ENCODE results near the gene RALGPS1. TPM values are rescaled to one million over a fixed set of nuclear protein-coding genes. Genes with fewer than 3 reads are reported as not detected.

The RALGPS1 gene
- total RNA-seq, 4 donors from 2014 or later: 3.3 to 9.8 (median 6.7) TPM

GRCh38 chr9:127087411-127087810 lies 172.8 kb downstream of the RALGPS1 start:
- Histone ChIP-seq H3K4me1 (peaks cover 0 to 31% (median 7%) of the 10 kb centered on the region in 4 donors), H3K9me3 (no peaks in the 10 kb centered on the region), H3K4me3 (no peak overlapping the region), H3K36me3 (peaks cover 0 to 55% (median 0%) of the 10 kb centered on the region in 3 donors), H3K27ac (peak overlapping the region in 1 of 4 donors; percentile 94), H3K27me3 (no peaks in the 10 kb centered on the region)
- 93% methylated on average over 6 of the region's 6 CpGs for WGBS, 2 donors
- TF ChIP-seq, protein P1, sequence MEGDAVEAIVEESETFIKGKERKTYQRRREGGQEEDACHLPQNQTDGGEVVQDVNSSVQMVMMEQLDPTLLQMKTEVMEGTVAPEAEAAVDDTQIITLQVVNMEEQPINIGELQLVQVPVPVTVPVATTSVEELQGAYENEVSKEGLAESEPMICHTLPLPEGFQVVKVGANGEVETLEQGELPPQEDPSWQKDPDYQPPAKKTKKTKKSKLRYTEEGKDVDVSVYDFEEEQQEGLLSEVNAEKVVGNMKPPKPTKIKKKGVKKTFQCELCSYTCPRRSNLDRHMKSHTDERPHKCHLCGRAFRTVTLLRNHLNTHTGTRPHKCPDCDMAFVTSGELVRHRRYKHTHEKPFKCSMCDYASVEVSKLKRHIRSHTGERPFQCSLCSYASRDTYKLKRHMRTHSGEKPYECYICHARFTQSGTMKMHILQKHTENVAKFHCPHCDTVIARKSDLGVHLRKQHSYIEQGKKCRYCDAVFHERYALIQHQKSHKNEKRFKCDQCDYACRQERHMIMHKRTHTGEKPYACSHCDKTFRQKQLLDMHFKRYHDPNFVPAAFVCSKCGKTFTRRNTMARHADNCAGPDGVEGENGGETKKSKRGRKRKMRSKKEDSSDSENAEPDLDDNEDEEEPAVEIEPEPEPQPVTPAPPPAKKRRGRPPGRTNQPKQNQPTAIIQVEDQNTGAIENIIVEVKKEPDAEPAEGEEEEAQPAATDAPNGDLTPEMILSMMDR (IDR thresholded peaks at IDR 0.05): no peak
- TF ChIP-seq POLR2A (IDR thresholded peaks at IDR 0.05): no peak
- no peak for DNase-seq (ENCODE audit: low spot score in 2 of 2)

DNA sequence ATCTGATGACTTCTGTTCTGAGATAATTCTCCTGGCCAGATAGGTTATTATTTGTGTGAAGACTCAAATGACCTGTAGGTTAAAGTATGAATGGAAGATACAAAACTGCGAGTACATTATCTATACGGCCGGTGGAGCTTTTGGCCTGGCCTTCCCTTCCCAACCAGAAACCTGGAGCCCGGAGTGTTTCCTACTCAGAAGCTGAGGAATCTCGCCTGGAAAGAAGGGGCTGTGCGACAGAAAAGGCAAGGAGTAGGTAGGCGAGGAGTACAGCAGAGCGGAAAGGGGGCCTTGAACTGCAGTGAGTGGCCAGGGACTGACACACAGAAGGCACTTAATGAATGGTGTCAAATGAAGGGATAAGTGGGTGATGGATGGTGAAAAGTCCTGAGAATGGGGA lies 173.3 kb downstream of the RALGPS1 start:
- Histone ChIP-seq H3K27me3 (no peaks in the 10 kb centered on the region), H3K4me3 (no peak overlapping the region), H3K36me3 (peaks cover 0 to 59% (median 0%) of the 10 kb centered on the region in 3 donors), H3K9me3 (no peaks in the 10 kb centered on the region), H3K27ac (peak overlapping the region in 1 of 4 donors; percentile 94), H3K4me1 (peaks cover 0 to 31% (median 7%) of the 10 kb centered on the region in 4 donors)
- TF ChIP-seq EP300 (IDR thresholded peaks at IDR 0.05) (no peak), POLR2A (IDR thresholded peaks at IDR 0.05) (no peak)
- TF ChIP-seq, protein P1 (IDR thresholded peaks at IDR 0.05): no peak
- WGBS, 2 donors: 88 to 89% methylated on average over 8 of the region's 8 CpGs
- DNase-seq (ENCODE audit: low spot score in 2 of 2): no peak

DNA sequence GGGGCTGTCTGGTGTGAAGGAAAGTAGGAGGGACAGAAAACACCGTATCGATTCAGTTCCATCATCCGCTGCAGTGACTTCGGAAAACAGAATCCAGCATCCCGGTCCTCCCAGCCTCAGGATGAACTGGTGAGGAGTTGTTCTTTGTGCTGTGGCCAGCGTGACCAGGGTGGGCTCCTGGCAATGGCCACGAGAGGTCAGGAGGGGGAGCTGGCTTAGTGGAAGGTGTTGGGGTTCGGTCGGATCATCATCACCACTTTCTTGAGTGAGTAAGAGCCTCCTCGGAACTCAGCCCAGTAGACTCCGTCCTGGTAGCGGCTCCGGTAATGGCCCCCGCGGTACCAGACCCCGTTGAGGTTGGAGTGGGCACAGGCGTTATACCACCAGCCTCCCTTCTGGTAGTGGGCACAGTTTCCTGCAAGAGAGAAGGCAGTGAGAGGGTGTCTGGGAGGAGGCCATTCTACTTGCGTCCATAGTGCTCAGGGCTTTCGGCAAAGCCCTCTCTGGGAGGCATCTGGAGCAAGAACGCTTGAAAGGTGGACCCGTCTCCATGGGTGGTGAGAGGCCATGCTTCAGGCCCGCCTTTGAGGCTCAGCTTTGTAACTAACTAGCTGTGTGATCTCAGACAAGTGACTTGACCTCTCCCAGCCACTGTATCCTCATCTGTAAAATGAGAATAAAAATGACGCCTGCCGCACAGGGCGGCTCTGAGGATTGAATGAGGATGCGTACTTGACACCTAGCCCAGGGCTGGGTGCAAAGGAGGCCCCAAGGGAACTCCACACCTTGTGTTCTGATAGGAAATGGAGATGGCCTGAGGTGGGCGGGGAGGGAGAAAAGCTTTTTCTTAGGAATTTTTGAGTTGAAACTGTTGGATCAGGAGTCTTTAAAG lies 174.4 kb downstream of the RALGPS1 start:
- Histone ChIP-seq H3K27me3 (no peaks in the 10 kb centered on the region), H3K4me3 (no peak overlapping the region), H3K4me1 (peaks cover 0 to 31% (median 7%) of the 10 kb centered on the region in 4 donors), H3K27ac (peak overlapping the region; percentile 20 to 94 (median 76)), H3K9me3 (no peaks in the 10 kb centered on the region), H3K36me3 (peaks cover 0 to 70% (median 0%) of the 10 kb centered on the region in 3 donors)
- TF ChIP-seq, protein P1 (IDR thresholded peaks at IDR 0.05): no peak
- TF ChIP-seq POLR2A (IDR thresholded peaks at IDR 0.05) (no peak), EP300 (IDR thresholded peaks at IDR 0.05) (no peak)
- 90 to 92% methylated on average over 27 of the region's 27 CpGs for WGBS, 2 donors
- no peak for DNase-seq (ENCODE audit: low spot score in 2 of 2)

DNA sequence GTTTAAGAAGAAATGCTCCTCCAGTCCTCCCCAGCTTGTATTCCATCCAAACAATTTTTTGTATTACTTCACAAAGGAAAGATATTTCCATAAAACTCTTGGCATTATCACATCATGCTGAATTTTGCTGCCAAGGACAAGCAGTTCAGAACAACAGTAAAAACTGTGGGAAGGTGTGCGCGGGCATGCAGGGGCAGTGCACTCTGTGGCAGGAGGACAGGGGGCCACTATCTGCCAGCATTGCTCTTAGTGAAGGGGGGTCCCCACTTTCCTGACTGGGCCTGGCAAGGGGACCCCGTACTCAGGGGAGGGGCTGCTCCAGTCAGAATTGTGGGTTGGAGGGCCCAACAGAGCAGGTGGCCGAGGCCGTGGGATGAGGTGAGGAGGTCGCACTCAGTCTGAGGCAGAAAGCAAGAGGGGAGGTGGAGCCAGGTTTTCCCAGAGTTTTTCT lies 175.1 kb downstream of the RALGPS1 start:
- WGBS, 2 donors: 73 to 80% methylated on average over 4 to 6 of the region's 6 CpGs
- TF ChIP-seq, protein P1 (IDR thresholded peaks at IDR 0.05): no peak
- peak; percentile 31 to 79 for TF ChIP-seq EP300 (IDR thresholded peaks at IDR 0.05)
- DNase-seq (ENCODE audit: low spot score in 2 of 2): no peak

More for the DNA sequence above, 175.1 kb downstream of the RALGPS1 start:
- H3K4me3 ChIP-seq: no peak overlapping the region
- peaks cover 0 to 70% (median 0%) of the 10 kb centered on the region in 3 donors for H3K36me3 ChIP-seq
- H3K4me1 ChIP-seq: peaks cover 0 to 31% (median 7%) of the 10 kb centered on the region in 4 donors
- no peaks in the 10 kb centered on the region for H3K9me3 ChIP-seq
- peak overlapping the region; percentile 65 to 94 (median 78) for H3K27ac ChIP-seq
- no peaks in the 10 kb centered on the region for H3K27me3 ChIP-seq

Data from tibial nerve (tissue), 4 donors.